Measurements from ENCODE around the gene MRE11.

The MRE11 gene

GRCh38 chr11:94481342-94481741, 12.3 kb downstream of the MRE11 start:
- in situ Hi-C loops (cut with HindIII; ENCODE audit: low sequenced_read_pairs): no loop called here
- TF ChIP-seq CTCF (IDR thresholded peaks at IDR 0.05; ENCODE audit: low read depth, low read length): no peak
- no peak for DNase-seq (ENCODE audit: low read depth, low spot score)
- H3K4me3 ChIP-seq (ENCODE audit: low read depth, low read length): no peak overlapping the region

GRCh38 chr11:94477624-94478023, 16.0 kb downstream of the MRE11 start:
- H3K4me3 ChIP-seq (ENCODE audit: low read depth, low read length): no peak overlapping the region
- DNase-seq (ENCODE audit: low read depth, low spot score): no peak
- TF ChIP-seq CTCF (IDR thresholded peaks at IDR 0.05; ENCODE audit: low read depth, low read length): no peak
- in situ Hi-C loops (cut with HindIII; ENCODE audit: low sequenced_read_pairs): no loop called here

GRCh38 chr11:94472916-94473799, 20.5 kb downstream of the MRE11 start:
- peak; percentile 51 for DNase-seq (ENCODE audit: low read depth, low spot score)
- H3K4me3 ChIP-seq (ENCODE audit: low read depth, low read length): no peak overlapping the region
- in situ Hi-C loops (cut with HindIII; ENCODE audit: low sequenced_read_pairs): no loop called here
- TF ChIP-seq CTCF (IDR thresholded peaks at IDR 0.05; ENCODE audit: low read depth, low read length): no peak

GRCh38 chr11:94469416-94469815, 24.2 kb downstream of the MRE11 start:
- no peak overlapping the region for H3K4me3 ChIP-seq (ENCODE audit: low read depth, low read length)
- no peak for DNase-seq (ENCODE audit: low read depth, low spot score)
- no peak for TF ChIP-seq CTCF (IDR thresholded peaks at IDR 0.05; ENCODE audit: low read depth, low read length)
- in situ Hi-C loops (cut with HindIII; ENCODE audit: low sequenced_read_pairs): no loop called here

GRCh38 chr11:94459576-94459975, 34.1 kb downstream of the MRE11 start:
- no peak overlapping the region for H3K4me3 ChIP-seq (ENCODE audit: low read depth, low read length)
- TF ChIP-seq CTCF (IDR thresholded peaks at IDR 0.05; ENCODE audit: low read depth, low read length): no peak
- in situ Hi-C loops (cut with HindIII; ENCODE audit: low sequenced_read_pairs): no loop called here
- no peak for DNase-seq (ENCODE audit: low read depth, low spot score)

- in situ Hi-C loops (cut with HindIII; ENCODE audit: low sequenced_read_pairs): no loop called here
- TF ChIP-seq CTCF (IDR thresholded peaks at IDR 0.05; ENCODE audit: low read depth, low read length): no peak
- H3K4me3 ChIP-seq (ENCODE audit: low read depth, low read length): no peak overlapping the region
- DNase-seq (ENCODE audit: low read depth, low spot score): no peak
These were observed 36.3 kb downstream of the MRE11 start for GRCh38 chr11:94457118-94458029.

Data from astrocyte of the spinal cord (primary cell).